HG03175 (cell line): ENCODE data around the gene TLL1.
A peak's percentile ranks its signal among the peaks of the same experiment; 100 is the strongest.

ENCODE experiments used
- ATAC-seq: cut with Tn5 transposase; IDR thresholded peaks from one replicate; pipeline ENCODE4 v1.9.1; 2021; ENCODE audit warnings: mild to moderate bottlenecking, moderate library complexity; ENCODE audit not compliant: unreplicated experiment

The TLL1 gene

GRCh38 chr4:166043801-166044200 lies 170.8 kb downstream of the TLL1 start:
- no peak for ATAC-seq

DNA sequence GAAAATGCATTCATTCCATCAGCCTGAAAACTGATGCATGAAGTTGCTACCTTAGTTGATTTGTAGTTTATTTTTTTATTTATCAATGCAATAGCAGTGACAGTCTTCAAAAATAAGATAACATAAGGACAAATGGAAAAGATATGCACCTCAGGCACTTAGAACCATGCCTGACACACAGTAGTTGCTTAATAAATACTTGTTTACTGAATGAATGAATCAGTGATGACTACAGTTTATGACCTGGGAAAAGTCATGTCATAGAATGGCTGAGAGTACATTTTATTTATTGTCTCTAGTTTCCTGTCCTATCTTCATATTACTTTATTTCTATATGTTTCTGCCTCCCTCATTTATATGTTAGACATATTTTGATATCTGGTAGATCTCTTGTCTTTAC lies 171.8 kb downstream of the TLL1 start:
- ATAC-seq = no peak

- ATAC-seq = no peak
These were observed 172.4 kb downstream of the TLL1 start for GRCh38 chr4:166045457-166045856.

DNA sequence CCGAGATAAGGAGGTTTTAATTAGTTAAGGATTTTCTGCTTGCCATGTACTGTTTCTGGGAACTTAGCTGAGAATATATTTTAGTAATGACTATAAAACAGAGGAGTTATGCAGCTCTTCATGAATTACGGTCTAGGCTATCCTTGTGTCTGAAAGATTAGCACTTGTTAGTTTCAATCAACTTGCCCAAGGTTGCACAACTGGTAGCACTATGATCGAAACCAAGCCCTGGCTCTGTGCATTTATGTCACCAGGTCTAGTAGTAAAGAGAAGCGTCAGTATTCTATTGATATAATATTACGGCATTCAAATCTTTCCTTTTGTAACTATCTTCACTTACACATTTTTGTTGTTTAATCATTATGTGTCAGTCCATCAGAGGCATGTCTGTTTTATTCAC lies 176.0 kb downstream of the TLL1 start:
- ATAC-seq = no peak

DNA sequence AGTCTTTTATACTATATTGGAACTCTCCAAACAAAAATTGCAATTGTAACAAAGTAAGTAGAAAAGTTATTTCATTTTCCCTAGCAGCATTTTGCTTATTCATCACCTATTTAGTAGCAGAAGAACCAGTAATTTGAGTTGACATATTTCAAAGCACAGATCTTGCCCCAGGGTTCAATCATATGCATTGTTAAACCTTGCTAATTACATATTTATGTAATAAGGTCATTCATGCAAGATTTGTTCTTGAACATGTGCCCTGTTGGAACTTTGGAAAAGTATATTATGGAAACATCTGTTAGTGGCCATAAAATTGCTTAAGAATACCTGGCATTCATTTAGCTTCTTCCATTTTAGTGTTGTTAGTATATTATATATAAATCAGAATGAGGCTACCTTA lies 191.7 kb downstream of the TLL1 start:
- ATAC-seq = no peak

GRCh38 chr4:166065324-166065723 lies 192.3 kb downstream of the TLL1 start:
- ATAC-seq = no peak

GRCh38 chr4:166066936-166067335 lies 193.9 kb downstream of the TLL1 start:
- ATAC-seq = no peak

DNA sequence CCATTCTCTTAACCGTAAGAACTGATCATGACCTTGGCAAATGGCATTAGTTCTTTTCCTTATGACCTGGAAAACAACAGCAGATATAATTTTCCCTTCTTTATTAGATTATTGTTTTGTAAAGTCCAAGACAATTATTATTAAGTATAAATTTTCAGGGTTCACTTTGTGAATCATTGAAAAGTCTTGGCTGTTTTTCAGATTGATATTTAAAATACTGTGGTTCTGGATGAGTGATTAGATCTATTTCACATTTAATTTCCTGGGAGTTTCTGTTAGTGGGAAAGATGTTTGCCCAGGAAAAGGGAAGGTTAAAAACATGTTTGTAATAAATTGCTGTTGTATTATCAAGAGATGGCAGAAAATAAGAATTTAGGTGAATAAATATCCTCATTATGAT lies 194.9 kb downstream of the TLL1 start:
- no peak for ATAC-seq

DNA sequence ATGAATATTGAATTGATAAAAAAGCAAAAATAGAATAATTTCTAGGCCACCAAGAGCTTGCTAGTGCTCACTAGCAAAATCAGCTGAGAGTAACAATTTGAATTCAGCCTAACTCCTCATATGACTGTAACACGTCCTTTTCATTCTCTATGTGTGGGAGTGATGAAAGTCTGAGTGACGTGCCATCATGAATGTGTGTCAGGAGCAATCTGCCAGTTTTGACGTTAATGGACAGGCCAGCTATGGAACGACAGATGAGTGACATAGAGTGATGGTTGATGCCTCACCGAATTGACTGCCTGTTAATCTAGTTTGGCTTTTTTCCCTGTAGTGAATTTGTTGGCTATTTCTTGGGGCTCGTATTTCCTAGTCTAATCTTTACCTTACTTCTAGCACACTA lies 200.7 kb downstream of the TLL1 start:
- ATAC-seq = no peak

DNA sequence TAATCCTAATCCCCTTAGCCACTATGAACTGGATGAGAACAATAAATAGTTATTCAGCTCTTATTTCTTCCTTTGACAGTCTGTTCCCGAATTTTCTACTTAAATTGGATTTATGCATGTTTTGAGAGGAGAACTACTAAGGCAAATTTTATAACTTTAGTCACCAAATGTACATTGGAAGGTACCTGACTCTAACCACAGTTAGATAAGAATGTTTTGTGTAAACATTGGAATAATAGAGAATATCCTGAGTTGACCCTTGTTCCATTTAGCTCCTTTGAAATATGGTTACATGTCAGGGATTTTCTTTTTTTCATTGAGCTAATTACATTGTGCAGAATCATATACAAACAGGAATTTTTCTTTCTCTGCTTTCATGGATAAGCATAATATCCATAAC lies 202.6 kb downstream of the TLL1 start:
- ATAC-seq = no peak

DNA sequence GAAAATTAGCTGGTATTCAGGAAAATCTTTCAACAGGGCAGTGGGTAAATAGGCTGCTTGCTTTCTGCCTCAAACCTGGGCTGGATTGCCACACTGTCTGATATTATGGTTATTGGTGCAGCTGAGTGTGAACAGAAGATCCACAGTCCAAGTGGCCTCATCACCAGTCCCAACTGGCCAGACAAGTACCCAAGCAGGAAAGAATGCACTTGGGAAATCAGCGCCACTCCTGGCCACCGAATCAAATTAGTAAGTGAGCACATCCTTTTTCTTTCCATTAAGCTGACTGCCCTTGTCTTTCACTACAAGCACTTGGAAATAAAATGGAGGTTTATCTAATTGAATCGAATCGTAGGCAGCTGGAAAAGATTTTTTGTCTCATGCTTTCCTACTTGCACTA lies 204.7 kb downstream of the TLL1 start:
- no peak for ATAC-seq

GRCh38 chr4:166078383-166078782 lies 205.3 kb downstream of the TLL1 start:
- ATAC-seq = no peak

GRCh38 chr4:166078955-166079354 lies 205.9 kb downstream of the TLL1 start:
- ATAC-seq = no peak

DNA sequence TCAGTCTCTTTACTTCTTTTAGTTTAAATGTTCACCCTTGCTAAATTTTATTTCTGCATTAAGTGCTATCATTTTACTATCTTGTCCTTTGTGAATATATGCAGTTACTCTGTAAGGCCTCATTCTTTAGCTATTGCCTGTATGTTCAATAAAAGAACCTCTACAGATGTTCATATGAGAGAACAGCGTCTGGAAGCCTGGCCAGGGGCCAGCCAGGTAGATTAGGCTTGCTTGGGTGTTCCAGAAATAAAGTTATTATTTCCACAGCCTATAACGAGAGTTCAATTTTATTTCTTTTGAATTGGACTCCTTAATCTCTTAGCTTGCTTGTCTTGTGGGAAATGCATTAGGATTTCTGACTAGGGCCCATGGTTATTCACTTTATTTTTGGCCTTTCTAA lies 214.5 kb downstream of the TLL1 start:
- no peak for ATAC-seq

GRCh38 chr4:166088576-166088975 lies 215.5 kb downstream of the TLL1 start:
- no peak for ATAC-seq

DNA sequence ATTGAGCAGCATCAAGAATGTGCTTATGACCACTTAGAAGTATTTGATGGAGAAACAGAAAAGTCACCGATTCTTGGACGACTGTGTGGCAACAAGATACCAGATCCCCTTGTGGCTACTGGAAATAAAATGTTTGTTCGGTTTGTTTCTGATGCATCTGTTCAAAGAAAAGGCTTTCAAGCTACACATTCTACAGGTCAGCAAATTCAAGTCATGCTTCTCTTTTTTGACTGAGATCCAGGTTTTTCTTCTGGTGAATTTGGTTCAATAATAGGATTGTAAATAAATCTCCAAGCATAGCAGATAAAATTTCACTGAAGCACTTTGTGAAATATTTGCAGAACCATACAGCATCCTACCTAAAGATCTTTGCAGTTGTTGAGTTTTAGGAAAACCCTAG lies 218.1 kb downstream of the TLL1 start:
- ATAC-seq = no peak

DNA sequence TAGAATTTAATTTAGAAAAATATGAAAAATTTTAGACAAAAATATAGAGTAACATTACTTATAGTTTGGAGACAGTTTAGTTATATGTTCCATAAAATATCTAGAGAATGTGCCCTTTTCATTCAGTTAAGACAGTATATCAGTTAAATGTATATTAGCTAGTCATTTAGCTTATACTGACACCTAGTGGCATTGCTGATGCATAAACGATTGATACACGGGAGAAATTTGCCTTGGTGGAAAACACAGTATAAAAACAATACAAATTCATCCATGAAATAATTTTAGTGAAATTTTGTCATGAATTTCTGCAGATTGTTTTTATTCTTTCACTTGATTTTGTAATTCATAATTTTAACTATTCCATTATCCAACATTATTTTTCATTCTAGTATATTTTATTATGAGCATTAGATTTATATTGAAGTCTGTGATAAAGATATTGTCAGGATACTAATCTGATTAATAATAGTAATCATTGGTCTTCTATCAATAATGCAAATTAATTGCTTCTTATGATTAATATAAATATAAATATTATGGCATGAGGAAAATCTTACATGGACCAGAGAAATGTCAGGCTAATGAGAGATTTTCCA lies 219.0 kb downstream of the TLL1 start:
- ATAC-seq = peak; percentile 82

DNA sequence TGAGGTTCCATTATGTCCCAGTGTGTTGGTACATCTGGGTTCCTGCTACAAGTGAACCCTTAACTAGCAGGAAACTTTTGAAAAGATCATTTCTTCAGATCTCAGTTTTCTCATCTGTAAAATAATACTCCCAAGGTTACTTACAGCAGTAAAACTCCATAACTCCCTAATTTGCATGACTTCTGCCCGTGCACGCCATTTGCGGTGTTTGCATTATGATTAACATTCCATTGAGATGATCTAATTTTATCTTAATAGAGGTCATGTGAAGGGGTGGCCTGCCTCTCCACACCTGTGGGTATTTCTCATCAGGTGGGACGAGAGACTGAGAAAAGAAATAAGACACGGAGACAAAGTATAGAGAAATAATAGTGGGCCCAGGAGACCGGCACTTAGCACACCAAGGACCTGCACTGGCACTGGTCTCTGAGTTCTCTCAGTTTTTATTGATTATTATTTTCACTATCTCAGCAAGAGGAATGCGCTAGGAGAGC lies 219.8 kb downstream of the TLL1 start:
- no peak for ATAC-seq

DNA sequence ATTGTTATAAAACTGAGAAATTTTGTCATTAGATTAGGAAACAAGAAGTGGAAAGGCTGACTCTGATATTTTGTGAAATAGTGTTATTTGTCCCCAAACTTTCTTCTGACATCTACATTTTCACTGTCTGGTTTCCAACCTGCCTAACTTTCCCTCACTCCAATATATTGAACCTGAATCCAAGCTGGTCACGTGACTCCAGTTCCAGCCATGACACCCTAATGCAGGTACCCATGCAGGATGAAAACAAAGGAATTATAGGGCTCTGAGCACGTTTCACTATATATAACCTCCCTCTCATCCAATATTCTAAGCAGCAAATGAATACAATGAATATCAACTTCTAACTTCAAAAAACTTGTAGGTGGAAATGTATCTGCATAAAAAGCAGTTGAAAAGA lies 231.6 kb downstream of the TLL1 start:
- ATAC-seq = no peak

DNA sequence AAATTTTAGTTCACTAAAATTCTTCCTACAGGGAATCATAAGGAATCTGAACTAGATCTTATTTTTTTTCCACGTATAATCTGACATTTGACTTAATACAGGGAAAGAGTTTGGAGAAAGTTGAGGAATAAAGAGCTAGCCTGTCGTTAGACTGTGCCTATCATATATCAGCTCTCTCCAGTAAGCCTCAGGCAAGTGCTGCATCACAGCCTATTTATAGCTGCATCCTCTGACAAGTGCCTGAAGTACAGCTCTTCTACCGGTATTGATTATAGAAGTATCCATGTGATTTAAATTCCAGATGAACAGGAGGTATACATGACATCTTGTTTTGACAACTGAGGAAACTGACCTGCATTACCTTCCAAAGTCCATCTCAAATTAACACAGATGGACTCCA lies 248.9 kb downstream of the TLL1 start:
- no peak for ATAC-seq

- no peak for ATAC-seq
These were observed 250.5 kb downstream of the TLL1 start for GRCh38 chr4:166123546-166123945.

- no peak for ATAC-seq
These were observed 255.4 kb downstream of the TLL1 start for GRCh38 chr4:166128403-166128802.

DNA sequence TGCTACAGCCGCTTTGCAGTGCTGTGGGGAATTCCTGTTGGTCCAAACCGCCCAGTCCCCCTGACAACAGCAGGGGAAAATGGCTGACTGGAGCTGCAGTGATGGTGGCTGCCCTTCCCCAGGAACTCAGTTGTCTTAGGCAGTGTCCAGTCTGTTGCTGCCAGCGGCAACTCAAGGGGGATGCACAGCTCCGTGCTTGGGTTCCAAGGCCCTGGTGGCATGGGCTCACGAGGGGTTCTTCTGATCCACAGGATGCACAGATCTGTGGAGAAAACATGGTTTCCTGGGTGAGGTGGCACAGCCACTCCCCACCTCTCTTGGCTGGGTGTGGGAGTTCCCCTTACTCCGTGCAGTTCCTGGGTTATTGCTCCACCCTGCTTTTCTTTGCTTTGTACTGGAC lies 261.2 kb downstream of the TLL1 start:
- ATAC-seq = no peak
